BE2C (cell line): ENCODE results near the gene DMBT1.

Experiments
- DNase-seq: peaks from one replicate; pipeline ENCODE4 v3.0.0-alpha.2; 2020
- H3K27me3 ChIP-seq: fragments of 250-450 bp; sonication (Bioruptor Pico); 2 replicates; pipeline ENCODE4 v1.5.1; 2020; ENCODE audit warnings: mild to moderate bottlenecking
- H3K36me3 ChIP-seq: fragments of 250-450 bp; sonication (Bioruptor Pico); 2 replicates; pipeline ENCODE4 v1.5.1; 2020; ENCODE audit warnings: mild to moderate bottlenecking
- H3K4me1 ChIP-seq: fragments of 250-450 bp; sonication (Bioruptor Pico); 2 replicates; pipeline ENCODE4 v1.5.1; 2020
- H3K4me3 ChIP-seq: 2 replicates; pipeline ENCODE4 v1.5.1; 2011; ENCODE audit warnings: low read depth, low read length
- H3K9me3 ChIP-seq: fragments of 250-450 bp; sonication (Bioruptor Pico); 2 replicates; pipeline ENCODE4 v1.5.1; 2020
- CTCF ChIP-seq: IDR thresholded peaks from 2 replicates; pipeline ENCODE4 v1.5.1; 2012; ENCODE audit warnings: mild to moderate bottlenecking, low read depth, low read length

Gene DMBT1

DNA sequence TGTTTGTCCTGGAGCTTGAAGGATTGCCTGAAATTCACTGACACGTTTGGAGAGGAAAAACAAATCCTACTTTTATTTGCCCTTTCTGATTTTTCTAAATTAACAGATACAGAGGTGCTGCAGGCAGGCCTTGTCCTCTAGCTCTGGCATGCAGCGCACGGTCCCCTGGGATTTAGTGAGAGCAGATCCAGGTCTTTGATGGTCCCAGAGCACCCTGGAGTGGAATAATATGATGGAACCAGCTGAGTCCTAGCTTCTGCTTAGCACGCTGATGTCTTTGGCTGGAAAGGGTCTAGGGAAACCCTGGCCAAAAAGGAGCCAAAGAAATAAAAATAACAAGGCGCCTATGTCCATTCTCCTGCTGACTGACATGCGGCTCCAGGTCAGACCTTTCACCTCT is 98.6 kb downstream of the DMBT1 start:
- H3K36me3 ChIP-seq, result no peaks in the 10 kb centered on the region
- no peak for DNase-seq
- H3K4me1 ChIP-seq, result no peaks in the 10 kb centered on the region
- H3K4me3 ChIP-seq, result no peak overlapping the region
- H3K27me3 ChIP-seq, result 0 out of 2 replicates have a peak, but pooled peaks cover 5% of the 10 kb centered on the region
- TF ChIP-seq CTCF, result no peak
- H3K9me3 ChIP-seq, result no peaks in the 10 kb centered on the region

GRCh38 chr10:122659651-122660050 is 99.1 kb downstream of the DMBT1 start:
- no peak overlapping the region for H3K4me3 ChIP-seq
- DNase-seq, result no peak
- H3K4me1 ChIP-seq, result no peaks in the 10 kb centered on the region
- H3K9me3 ChIP-seq, result no peaks in the 10 kb centered on the region
- peaks cover 8% of the 10 kb centered on the region; the same call in 1 of the 2 replicates for H3K27me3 ChIP-seq
- TF ChIP-seq CTCF, result no peak
- no peaks in the 10 kb centered on the region for H3K36me3 ChIP-seq

DNA sequence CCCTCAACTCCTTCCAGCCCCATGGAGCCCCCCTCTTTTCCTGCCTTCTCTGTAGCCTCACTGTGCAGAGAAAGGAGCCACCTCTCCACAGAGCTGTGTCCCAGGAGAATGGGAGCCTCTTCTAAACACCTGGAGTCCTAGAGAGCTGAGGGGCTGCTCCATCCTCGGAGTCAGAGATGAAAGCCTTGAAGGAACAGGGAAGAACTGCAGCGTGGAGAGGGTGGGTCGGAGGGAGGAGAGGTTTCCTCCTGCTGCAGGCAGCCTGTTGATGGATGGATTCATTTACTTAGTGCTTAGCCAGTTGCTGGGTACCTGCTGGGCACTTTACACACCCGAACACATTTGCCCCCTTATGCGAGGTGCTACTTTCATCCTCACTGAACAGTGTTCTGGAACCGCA is 100.1 kb downstream of the DMBT1 start:
- Histone ChIP-seq H3K9me3 (no peaks in the 10 kb centered on the region), H3K27me3 (peaks cover 3% of the 10 kb centered on the region; the same call in 1 of the 2 replicates), H3K4me3 (no peak overlapping the region), H3K36me3 (no peaks in the 10 kb centered on the region), H3K4me1 (no peaks in the 10 kb centered on the region)
- DNase-seq, result no peak
- TF ChIP-seq CTCF, result no peak

DNA sequence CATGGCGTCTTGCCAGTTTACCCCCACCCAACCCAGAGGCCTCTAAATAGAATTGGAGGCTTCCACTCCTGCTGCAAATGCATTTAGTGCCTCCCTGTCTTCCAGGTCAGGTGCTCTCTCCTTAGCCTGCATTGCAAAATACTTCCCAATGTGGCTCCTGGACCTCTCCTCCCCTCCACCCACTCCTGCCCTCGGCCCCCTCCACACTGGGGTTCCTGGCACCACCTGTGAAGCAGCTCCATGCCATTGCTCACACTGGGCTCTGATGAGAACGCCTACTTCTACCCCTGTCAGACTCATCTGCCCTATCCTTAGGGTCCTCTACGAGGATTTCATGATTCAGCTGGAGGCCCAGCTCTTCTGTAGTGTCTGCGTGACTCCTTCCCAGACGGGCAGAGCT is 101.7 kb downstream of the DMBT1 start:
- Histone ChIP-seq H3K36me3 (no peaks in the 10 kb centered on the region), H3K9me3 (no peaks in the 10 kb centered on the region), H3K27me3 (peaks cover 8% of the 10 kb centered on the region; the same call in 1 of the 2 replicates), H3K4me3 (no peak overlapping the region), H3K4me1 (no peaks in the 10 kb centered on the region)
- no peak for TF ChIP-seq CTCF
- DNase-seq, result no peak

GRCh38 chr10:122663516-122664130 is 103.1 kb downstream of the DMBT1 start:
- Histone ChIP-seq H3K36me3 (no peaks in the 10 kb centered on the region), H3K4me1 (no peaks in the 10 kb centered on the region), H3K27me3 (peaks cover 12% of the 10 kb centered on the region; the same call in 1 of the 2 replicates), H3K4me3 (no peak overlapping the region), H3K9me3 (no peaks in the 10 kb centered on the region)
- TF ChIP-seq CTCF, result no peak
- DNase-seq, result no peak

DNA sequence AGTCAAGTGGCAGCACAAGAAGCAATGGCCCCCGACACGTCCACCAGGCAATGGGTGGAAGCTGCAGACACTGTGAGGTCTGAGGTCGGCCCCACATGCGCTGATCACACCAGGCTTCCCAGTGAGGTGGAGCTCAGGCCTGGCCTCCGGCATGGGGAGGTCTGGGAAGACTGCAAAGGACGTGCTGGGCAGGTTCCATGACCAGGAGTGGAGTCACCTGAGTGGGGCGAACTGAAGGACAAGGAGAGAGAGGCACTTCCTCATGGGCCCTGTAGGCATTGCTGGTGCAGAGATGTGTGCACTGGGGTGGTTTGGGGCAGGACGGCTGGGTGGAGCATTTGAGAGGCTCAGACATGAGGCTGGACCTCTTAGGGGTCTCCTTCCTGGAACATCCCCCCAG is 103.9 kb downstream of the DMBT1 start:
- H3K9me3 ChIP-seq, result no peaks in the 10 kb centered on the region
- H3K36me3 ChIP-seq, result no peaks in the 10 kb centered on the region
- no peak for TF ChIP-seq CTCF
- no peak for DNase-seq
- no peak overlapping the region for H3K4me3 ChIP-seq
- H3K4me1 ChIP-seq, result no peaks in the 10 kb centered on the region
- peaks cover 12% of the 10 kb centered on the region; the same call in 1 of the 2 replicates for H3K27me3 ChIP-seq
